ENCODE results near the gene TOMM40. TPM values are rescaled to one million over a fixed set of nuclear protein-coding genes. Genes with fewer than 3 reads are reported as not detected.

The TOMM40 gene
- total and polyA plus RNA-seq, 2 experiments from 2014 or later = 52.9 to 54.6 TPM

DNA sequence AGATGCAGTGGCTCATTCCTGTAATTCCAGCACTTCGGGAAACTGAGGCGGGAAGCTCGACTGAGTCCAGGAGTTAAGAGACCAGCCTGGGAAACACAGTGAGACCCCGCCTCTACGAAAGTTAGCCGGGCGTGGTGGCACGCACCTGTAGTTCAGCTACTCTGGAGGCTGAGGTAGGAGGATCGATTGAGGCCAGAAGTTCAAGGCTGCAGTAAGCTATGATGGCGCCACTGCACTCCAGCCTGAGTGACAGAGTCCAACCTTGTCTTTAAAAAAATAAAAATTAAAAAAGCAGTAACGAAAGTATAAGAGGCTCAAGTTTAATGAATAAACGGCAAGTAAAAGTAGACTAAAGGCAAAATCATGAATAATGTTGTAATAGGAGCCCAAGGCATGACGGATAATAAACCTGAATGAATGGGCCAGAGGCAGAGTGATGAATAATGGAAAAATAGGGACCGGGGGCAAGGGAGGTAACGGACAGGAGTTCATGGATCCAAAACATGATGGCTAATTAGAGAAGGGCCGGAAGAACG is 1.2 kb upstream of the TOMM40 start:
- no peaks in the 10 kb centered on the region for H3K27me3 ChIP-seq (replicated peaks; ENCODE audit: insufficient read depth)
- DNase-seq = no peak
- WGBS, 2 experiments (ENCODE audit: low coverage in 1 of 2, low lambda C conversion rate in 2 of 2, missing lambda C conversion rate in 2 of 2) = 52 to 53% methylated on average over 17 of the region's 17 CpGs
- H2AFZ ChIP-seq = peak overlapping the region; percentile 76
- H3K9ac ChIP-seq = peak overlapping the region; percentile 79
- peak overlapping the region; percentile 69 for H3K4me3 ChIP-seq
- TF ChIP-seq EZH2phosphoT487 (IDR thresholded peaks at IDR 0.05; ENCODE audit: insufficient read depth, low read depth) (no peak), EZH2 (IDR thresholded peaks at IDR 0.05; ENCODE audit: insufficient read depth, poor library complexity, severe bottlenecking) (no peak)
- peaks cover 36% of the 10 kb centered on the region for H3K79me2 ChIP-seq (ENCODE audit: insufficient read depth)
- peaks cover 9% of the 10 kb centered on the region for H3K4me1 ChIP-seq (ENCODE audit: insufficient read depth)
- H3K9me2 ChIP-seq (ENCODE audit: insufficient read depth) = no peaks in the 10 kb centered on the region
- H3K27ac ChIP-seq = peak overlapping the region; percentile 90
- H3F3A ChIP-seq (ENCODE audit: insufficient read depth) = peaks cover 13% of the 10 kb centered on the region
- in situ Hi-C loops (cut with MboI) = no loop called here
- no peaks in the 10 kb centered on the region for H3K9me3 ChIP-seq (ENCODE audit: low read depth)
- no peaks in the 10 kb centered on the region for H4K20me1 ChIP-seq (ENCODE audit: insufficient read depth)
- H3K4me2 ChIP-seq (ENCODE audit: unreplicated experiment) = peak overlapping the region; percentile 99
- no peaks in the 10 kb centered on the region for H3K36me3 ChIP-seq (ENCODE audit: low read depth)

- H3K9me3 ChIP-seq (ENCODE audit: low read depth) = no peaks in the 10 kb centered on the region
- DNase-seq = peak; percentile 99
- H3K9me2 ChIP-seq (ENCODE audit: insufficient read depth) = no peaks in the 10 kb centered on the region
- H4K20me1 ChIP-seq (ENCODE audit: insufficient read depth) = no peaks in the 10 kb centered on the region
- in situ Hi-C loops (cut with MboI) = no loop called here
- H3F3A ChIP-seq (ENCODE audit: insufficient read depth) = peaks cover 13% of the 10 kb centered on the region
- peaks cover 38% of the 10 kb centered on the region for H3K79me2 ChIP-seq (ENCODE audit: insufficient read depth)
- peak overlapping the region; percentile 79 for H3K9ac ChIP-seq
- no peaks in the 10 kb centered on the region for H3K36me3 ChIP-seq (ENCODE audit: low read depth)
- no peaks in the 10 kb centered on the region for H3K27me3 ChIP-seq (replicated peaks; ENCODE audit: insufficient read depth)
- WGBS, 2 experiments (ENCODE audit: low coverage in 1 of 2, low lambda C conversion rate in 2 of 2, missing lambda C conversion rate in 2 of 2) = 0 to 2% methylated on average over 40 of the region's 40 CpGs
- peak overlapping the region; percentile 69 for H3K4me3 ChIP-seq
- peak overlapping the region; percentile 76 for H2AFZ ChIP-seq
- peak overlapping the region; percentile 90 for H3K27ac ChIP-seq
- H3K4me2 ChIP-seq (ENCODE audit: unreplicated experiment) = peak overlapping the region; percentile 99
- H3K4me1 ChIP-seq (ENCODE audit: insufficient read depth) = peaks cover 9% of the 10 kb centered on the region
- TF ChIP-seq EZH2phosphoT487 (IDR thresholded peaks at IDR 0.05; ENCODE audit: insufficient read depth, low read depth) (no peak), EZH2 (IDR thresholded peaks at IDR 0.05; ENCODE audit: insufficient read depth, poor library complexity, severe bottlenecking) (no peak)
These were observed 563 bp upstream of the TOMM40 start for GRCh38 chr19:44890366-44891015.

DNA sequence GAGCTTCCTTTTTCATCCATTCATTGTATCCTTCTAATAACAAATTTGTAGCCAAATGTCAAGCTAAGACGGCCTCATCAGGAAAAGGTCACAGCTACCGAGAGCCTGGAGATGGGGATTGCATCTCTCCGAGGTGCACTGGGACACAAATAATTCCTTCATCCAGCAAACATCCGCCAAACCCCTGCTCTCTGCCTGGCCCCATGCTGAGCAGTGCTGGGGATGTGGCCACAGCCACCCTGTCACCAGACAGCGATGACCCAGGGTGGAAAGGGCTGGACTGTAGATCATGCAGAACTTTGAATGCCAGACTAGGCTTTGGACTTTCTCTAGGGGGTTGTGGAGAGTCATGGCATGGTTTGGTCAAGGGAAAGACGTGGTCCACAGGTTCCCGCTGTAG is 1.9 kb downstream of the TOMM40 start:
- H3K4me1 ChIP-seq (ENCODE audit: insufficient read depth) = peaks cover 9% of the 10 kb centered on the region

GRCh38 chr19:44893332-44894051 is 2.4 kb downstream of the TOMM40 start:
- H3K4me2 ChIP-seq (ENCODE audit: unreplicated experiment) = no peak overlapping the region
- no peak overlapping the region for H3K4me3 ChIP-seq
- peaks cover 49% of the 10 kb centered on the region for H3K79me2 ChIP-seq (ENCODE audit: insufficient read depth)
- no peak overlapping the region for H3K27ac ChIP-seq
- H4K20me1 ChIP-seq (ENCODE audit: insufficient read depth) = no peaks in the 10 kb centered on the region
- 0 out of 2 replicates have a peak overlapping the region, but pooled peaks have one; percentile 87 for H3K9ac ChIP-seq
- no peaks in the 10 kb centered on the region for H3K9me3 ChIP-seq (ENCODE audit: low read depth)
- in situ Hi-C loops (cut with MboI) = no loop called here
- peaks cover 9% of the 10 kb centered on the region for H3K4me1 ChIP-seq (ENCODE audit: insufficient read depth)
- peaks cover 13% of the 10 kb centered on the region for H3F3A ChIP-seq (ENCODE audit: insufficient read depth)
- 85% methylated on average over 17 to 18 of the region's 18 CpGs for WGBS, 2 experiments (ENCODE audit: low coverage in 1 of 2, low lambda C conversion rate in 2 of 2, missing lambda C conversion rate in 2 of 2)
- no peak for TF ChIP-seq EZH2 (IDR thresholded peaks at IDR 0.05; ENCODE audit: insufficient read depth, poor library complexity, severe bottlenecking)
- no peak for TF ChIP-seq EZH2phosphoT487 (IDR thresholded peaks at IDR 0.05; ENCODE audit: insufficient read depth, low read depth)
- H3K9me2 ChIP-seq (ENCODE audit: insufficient read depth) = no peaks in the 10 kb centered on the region
- no peak overlapping the region for H2AFZ ChIP-seq
- H3K36me3 ChIP-seq (ENCODE audit: low read depth) = no peaks in the 10 kb centered on the region
- DNase-seq = no peak
- H3K27me3 ChIP-seq (replicated peaks; ENCODE audit: insufficient read depth) = no peaks in the 10 kb centered on the region

More for the DNA sequence above, 1.9 kb downstream of the TOMM40 start:
- Histone ChIP-seq H3K4me2 (ENCODE audit: unreplicated experiment) (no peak overlapping the region), H3K9me3 (ENCODE audit: low read depth) (no peaks in the 10 kb centered on the region), H3K27me3 (replicated peaks; ENCODE audit: insufficient read depth) (no peaks in the 10 kb centered on the region), H3K36me3 (ENCODE audit: low read depth) (no peaks in the 10 kb centered on the region), H3K9ac (peak overlapping the region; percentile 87), H3K4me3 (no peak overlapping the region; the same call in 1 of the 2 replicates), H4K20me1 (ENCODE audit: insufficient read depth) (no peaks in the 10 kb centered on the region), H3F3A (ENCODE audit: insufficient read depth) (peaks cover 13% of the 10 kb centered on the region), H2AFZ (no peak overlapping the region), H3K27ac (no peak overlapping the region), H3K79me2 (ENCODE audit: insufficient read depth) (peaks cover 49% of the 10 kb centered on the region), H3K9me2 (ENCODE audit: insufficient read depth) (no peaks in the 10 kb centered on the region)
- DNase-seq = no peak
- TF ChIP-seq EZH2 (IDR thresholded peaks at IDR 0.05; ENCODE audit: insufficient read depth, poor library complexity, severe bottlenecking) = no peak
- WGBS, 2 experiments (ENCODE audit: low coverage in 1 of 2, low lambda C conversion rate in 2 of 2, missing lambda C conversion rate in 2 of 2) = 85 to 86% methylated on average over 7 of the region's 7 CpGs
- in situ Hi-C loops (cut with MboI) = no loop called here

Measured in GM23248 (cell line).